ENCODE measurements around the gene SOX2.
A peak's percentile ranks its signal among the peaks of the same experiment; 100 is the strongest.

Gene SOX2

GRCh38 chr3:181710345-181711291 lies 1.1 kb upstream of the SOX2 start:
- Histone ChIP-seq H2BK12ac (ENCODE audit: low read length) (peak overlapping the region; percentile 79), H4K91ac (ENCODE audit: low read depth, low read length, poor library complexity) (no peak overlapping the region), H3K14ac (ENCODE audit: low read length) (peak overlapping the region; percentile 42), H3K4me3 (ENCODE audit: low read length in 2 of 2) (peak overlapping the region; percentile 77 to 95), H3K4ac (ENCODE audit: low read length) (peak overlapping the region; percentile 94), H4K8ac (ENCODE audit: low read depth, low read length) (no peak overlapping the region), H2AK5ac (ENCODE audit: low read depth, low read length) (peak overlapping the region; percentile 68), H3K9me3 (replicated peaks in 1 of 2; ENCODE audit: control insufficient read depth in 2 of 2, insufficient read depth in 1 of 2, low read depth in 1 of 2, low read length in 2 of 2) (no peaks in the 10 kb centered on the region), H3K27me3 (ENCODE audit: control insufficient read depth in 3 of 3, insufficient read depth in 3 of 3, low read depth in 1 of 3, low read length in 3 of 3) (no peaks in the 10 kb centered on the region), H3K23ac (ENCODE audit: low read depth, low read length, poor library complexity) (no peak overlapping the region), H3K18ac (ENCODE audit: low read length) (peak overlapping the region; percentile 97), H2BK120ac (ENCODE audit: low read depth, low read length) (no peak overlapping the region), H3K4me2 (ENCODE audit: insufficient read depth, low read length, poor library complexity, severe bottlenecking) (peak overlapping the region; percentile 81), H2BK15ac (ENCODE audit: low read length) (peak overlapping the region; percentile 79), H3K27ac (replicated peaks; ENCODE audit: low read length) (peak overlapping the region; percentile 93), H3K36me3 (replicated peaks in 1 of 2; ENCODE audit: control insufficient read depth in 2 of 2, insufficient read depth in 2 of 2, low read length in 2 of 2) (peaks cover 8 to 29% of the 10 kb centered on the region in 2 donors), H3K4me1 (ENCODE audit: control insufficient read depth in 2 of 2, insufficient read depth in 1 of 2, low read depth in 1 of 2, low read length in 2 of 2) (peaks cover 0 to 29% of the 10 kb centered on the region in 2 donors), H2AFZ (ENCODE audit: low read length) (peak overlapping the region; percentile 55), H3K79me1 (ENCODE audit: low read depth, low read length) (peaks cover 2% of the 10 kb centered on the region), H3K9ac (ENCODE audit: low read depth, low read length, poor library complexity) (peak overlapping the region; percentile 93), H2BK5ac (ENCODE audit: low read length) (peak overlapping the region; percentile 69)
- peak; percentile 92 for DNase-seq (ENCODE audit: low spot score)
- WGBS, 2 donors (ENCODE audit: extremely low coverage in 2 of 2, insufficient read length in 2 of 2, insufficient replicate concordance in 1 of 2) = no CpG with 5 or more reads among the region's 37 CpGs

- H3K9me3 ChIP-seq (replicated peaks in 1 of 2; ENCODE audit: control insufficient read depth in 2 of 2, insufficient read depth in 1 of 2, low read depth in 1 of 2, low read length in 2 of 2) = no peaks in the 10 kb centered on the region
- no peaks in the 10 kb centered on the region for H3K27me3 ChIP-seq (ENCODE audit: control insufficient read depth in 3 of 3, insufficient read depth in 3 of 3, low read depth in 1 of 3, low read length in 3 of 3)
- H3K9ac ChIP-seq (ENCODE audit: low read depth, low read length, poor library complexity) = peak overlapping the region; percentile 100
- H2AFZ ChIP-seq (ENCODE audit: low read length) = no peak overlapping the region
- peak overlapping the region; percentile 94 for H2AK5ac ChIP-seq (ENCODE audit: low read depth, low read length)
- WGBS, 2 donors (ENCODE audit: extremely low coverage in 2 of 2, insufficient read length in 2 of 2, insufficient replicate concordance in 1 of 2) = no CpG with 5 or more reads among the region's 44 CpGs
- H4K8ac ChIP-seq (ENCODE audit: low read depth, low read length) = no peak overlapping the region
- peaks cover 2% of the 10 kb centered on the region for H3K79me1 ChIP-seq (ENCODE audit: low read depth, low read length)
- DNase-seq (ENCODE audit: low spot score) = no peak
- peak overlapping the region; percentile 95 for H3K27ac ChIP-seq (replicated peaks; ENCODE audit: low read length)
- H3K4me1 ChIP-seq (ENCODE audit: control insufficient read depth in 2 of 2, insufficient read depth in 1 of 2, low read depth in 1 of 2, low read length in 2 of 2) = peaks cover 0 to 23% of the 10 kb centered on the region in 2 donors
- no peak overlapping the region for H2BK15ac ChIP-seq (ENCODE audit: low read length)
- no peak overlapping the region for H3K4me2 ChIP-seq (ENCODE audit: insufficient read depth, low read length, poor library complexity, severe bottlenecking)
- peak overlapping the region; percentile 95 to 98 for H3K4me3 ChIP-seq (ENCODE audit: low read length in 2 of 2)
- peak overlapping the region; percentile 100 for H2BK5ac ChIP-seq (ENCODE audit: low read length)
- H4K91ac ChIP-seq (ENCODE audit: low read depth, low read length, poor library complexity) = no peak overlapping the region
- peak overlapping the region; percentile 99 for H3K18ac ChIP-seq (ENCODE audit: low read length)
- no peak overlapping the region for H3K4ac ChIP-seq (ENCODE audit: low read length)
- H2BK120ac ChIP-seq (ENCODE audit: low read depth, low read length) = no peak overlapping the region
- peaks cover 8 to 45% of the 10 kb centered on the region in 2 donors for H3K36me3 ChIP-seq (replicated peaks in 1 of 2; ENCODE audit: control insufficient read depth in 2 of 2, insufficient read depth in 2 of 2, low read length in 2 of 2)
- H3K14ac ChIP-seq (ENCODE audit: low read length) = peak overlapping the region; percentile 71
- H3K23ac ChIP-seq (ENCODE audit: low read depth, low read length, poor library complexity) = no peak overlapping the region
- H2BK12ac ChIP-seq (ENCODE audit: low read length) = no peak overlapping the region
Measured at GRCh38 chr3:181712226-181712552, 464 bp downstream of the SOX2 start.

GRCh38 chr3:181712553-181713279 lies 991 bp downstream of the SOX2 start:
- Histone ChIP-seq H4K8ac (ENCODE audit: low read depth, low read length) (no peak overlapping the region), H3K14ac (ENCODE audit: low read length) (peak overlapping the region; percentile 99), H2BK120ac (ENCODE audit: low read depth, low read length) (peak overlapping the region; percentile 87), H3K36me3 (replicated peaks in 1 of 2; ENCODE audit: control insufficient read depth in 2 of 2, insufficient read depth in 2 of 2, low read length in 2 of 2) (peaks cover 10 to 50% of the 10 kb centered on the region in 2 donors), H3K27me3 (ENCODE audit: control insufficient read depth in 3 of 3, insufficient read depth in 3 of 3, low read depth in 1 of 3, low read length in 3 of 3) (no peaks in the 10 kb centered on the region), H4K91ac (ENCODE audit: low read depth, low read length, poor library complexity) (no peak overlapping the region), H2BK5ac (ENCODE audit: low read length) (peak overlapping the region; percentile 100), H3K79me1 (ENCODE audit: low read depth, low read length) (peaks cover 2% of the 10 kb centered on the region), H3K18ac (ENCODE audit: low read length) (peak overlapping the region; percentile 99), H3K9ac (ENCODE audit: low read depth, low read length, poor library complexity) (peak overlapping the region; percentile 100), H3K4ac (ENCODE audit: low read length) (peak overlapping the region; percentile 76), H2AK5ac (ENCODE audit: low read depth, low read length) (peak overlapping the region; percentile 94), H3K4me3 (ENCODE audit: low read length in 2 of 2) (peak overlapping the region; percentile 95 to 98), H2BK15ac (ENCODE audit: low read length) (no peak overlapping the region), H3K9me3 (replicated peaks in 1 of 2; ENCODE audit: control insufficient read depth in 2 of 2, insufficient read depth in 1 of 2, low read depth in 1 of 2, low read length in 2 of 2) (no peaks in the 10 kb centered on the region), H3K4me1 (ENCODE audit: control insufficient read depth in 2 of 2, insufficient read depth in 1 of 2, low read depth in 1 of 2, low read length in 2 of 2) (peaks cover 0 to 21% of the 10 kb centered on the region in 2 donors), H3K23ac (ENCODE audit: low read depth, low read length, poor library complexity) (peak overlapping the region; percentile 96), H3K27ac (replicated peaks; ENCODE audit: low read length) (peak overlapping the region; percentile 95), H3K4me2 (ENCODE audit: insufficient read depth, low read length, poor library complexity, severe bottlenecking) (peak overlapping the region; percentile 25), H2BK12ac (ENCODE audit: low read length) (peak overlapping the region; percentile 90), H2AFZ (ENCODE audit: low read length) (no peak overlapping the region)
- DNase-seq (ENCODE audit: low spot score) = no peak
- no CpG with 5 or more reads among the region's 65 CpGs for WGBS, 2 donors (ENCODE audit: extremely low coverage in 2 of 2, insufficient read length in 2 of 2, insufficient replicate concordance in 1 of 2)

- Histone ChIP-seq H3K4ac (ENCODE audit: low read length) (peak overlapping the region; percentile 2), H3K9me3 (replicated peaks in 1 of 2; ENCODE audit: control insufficient read depth in 2 of 2, insufficient read depth in 1 of 2, low read depth in 1 of 2, low read length in 2 of 2) (no peaks in the 10 kb centered on the region), H4K91ac (ENCODE audit: low read depth, low read length, poor library complexity) (no peak overlapping the region), H2BK12ac (ENCODE audit: low read length) (no peak overlapping the region), H3K14ac (ENCODE audit: low read length) (no peak overlapping the region), H2BK5ac (ENCODE audit: low read length) (peak overlapping the region; percentile 100), H3K27ac (replicated peaks; ENCODE audit: low read length) (peak overlapping the region; percentile 95), H3K18ac (ENCODE audit: low read length) (peak overlapping the region; percentile 99), H3K79me1 (ENCODE audit: low read depth, low read length) (peaks cover 2% of the 10 kb centered on the region), H2AFZ (ENCODE audit: low read length) (no peak overlapping the region), H2BK15ac (ENCODE audit: low read length) (no peak overlapping the region), H3K23ac (ENCODE audit: low read depth, low read length, poor library complexity) (peak overlapping the region; percentile 96), H3K4me2 (ENCODE audit: insufficient read depth, low read length, poor library complexity, severe bottlenecking) (no peak overlapping the region), H2BK120ac (ENCODE audit: low read depth, low read length) (peak overlapping the region; percentile 87), H3K9ac (ENCODE audit: low read depth, low read length, poor library complexity) (peak overlapping the region; percentile 100), H3K27me3 (ENCODE audit: control insufficient read depth in 3 of 3, insufficient read depth in 3 of 3, low read depth in 1 of 3, low read length in 3 of 3) (no peaks in the 10 kb centered on the region), H4K8ac (ENCODE audit: low read depth, low read length) (no peak overlapping the region), H3K4me1 (ENCODE audit: control insufficient read depth in 2 of 2, insufficient read depth in 1 of 2, low read depth in 1 of 2, low read length in 2 of 2) (peaks cover 0 to 15% of the 10 kb centered on the region in 2 donors), H3K4me3 (ENCODE audit: low read length in 2 of 2) (peak overlapping the region; percentile 95 to 98), H2AK5ac (ENCODE audit: low read depth, low read length) (peak overlapping the region; percentile 94), H3K36me3 (replicated peaks in 1 of 2; ENCODE audit: control insufficient read depth in 2 of 2, insufficient read depth in 2 of 2, low read length in 2 of 2) (peaks cover 10 to 56% of the 10 kb centered on the region in 2 donors)
- no peak for DNase-seq (ENCODE audit: low spot score)
- WGBS, 2 donors (ENCODE audit: extremely low coverage in 2 of 2, insufficient read length in 2 of 2, insufficient replicate concordance in 1 of 2) = no CpG with 5 or more reads among the region's 11 CpGs
Measured at GRCh38 chr3:181713280-181713647, 1.5 kb downstream of the SOX2 start.

Data from neuronal stem cell (in vitro differentiated cells).